DND-41 (cell line): ENCODE measurements around the gene SCN8A.

ENCODE experiments used
- ATAC-seq: fragments of 200-7000 bp; cut with Tn5 transposase; 3 replicates; pipeline ENCODE4 v1.9.1; 2021; ENCODE audit warnings: low read depth; ENCODE audit not compliant: insufficient read depth
- DNase-seq: peaks from one replicate; pipeline ENCODE4 v3.0.0-alpha.2; 2020
- H2AFZ ChIP-seq: 2 replicates; pipeline ENCODE4 v1.6.0; 2012; ENCODE audit warnings: low read depth, low read length
- H3K27ac ChIP-seq: 2 replicates; pipeline ENCODE4 v1.5.1; 2012; ENCODE audit warnings: low read length, inconsistent platforms
- H3K27me3 ChIP-seq: fragments of 200-600 bp; sonication (generic); 2 replicates; pipeline ENCODE4 v1.6.0; 2012; ENCODE audit warnings: low read length, mild to moderate bottlenecking, inconsistent platforms; ENCODE audit not compliant: insufficient read depth, poor library complexity
- H3K36me3 ChIP-seq: 2 replicates; pipeline ENCODE4 v1.5.1; 2012; ENCODE audit warnings: low read length, inconsistent platforms; ENCODE audit not compliant: insufficient read depth
- H3K4me1 ChIP-seq: 2 replicates; pipeline ENCODE4 v1.5.1; 2012; ENCODE audit warnings: mild to moderate bottlenecking, low read length; ENCODE audit not compliant: insufficient read depth
- H3K4me2 ChIP-seq: 2 replicates; pipeline ENCODE4 v1.6.0; 2012; ENCODE audit warnings: mild to moderate bottlenecking, moderate library complexity, low read length, inconsistent platforms; ENCODE audit not compliant: insufficient read depth
- H3K4me3 ChIP-seq, 2 experiments: fragments of 200-600 bp in 1 of 2; shearing (Covaris generic) in 1 of 2; 2 replicates each; pipeline ENCODE4 v1.5.1; 2012 to 2016; ENCODE audit warnings: inconsistent platforms in 2 of 2, low read length in 2 of 2, mild to moderate bottlenecking in 2 of 2, low read depth in 1 of 2, moderate library complexity in 1 of 2
- H3K79me2 ChIP-seq: 2 replicates; pipeline ENCODE4 v1.6.0; 2012; ENCODE audit warnings: low read length, inconsistent platforms; ENCODE audit not compliant: insufficient read depth
- H3K9ac ChIP-seq: 2 replicates; pipeline ENCODE4 v1.6.0; 2012; ENCODE audit warnings: low read depth, mild to moderate bottlenecking, inconsistent platforms, low read length, moderate library complexity
- H3K9me3 ChIP-seq: 2 replicates; pipeline ENCODE4 v1.5.1; 2012; ENCODE audit warnings: low read length, moderate library complexity, mild to moderate bottlenecking, inconsistent platforms; ENCODE audit not compliant: insufficient read depth, severe bottlenecking
- H4K20me1 ChIP-seq: 2 replicates; pipeline ENCODE4 v1.6.0; 2012; ENCODE audit warnings: low read length; ENCODE audit not compliant: insufficient read depth
- CTCF ChIP-seq: IDR thresholded peaks from 2 replicates; pipeline ENCODE4 v1.5.1; 2012; ENCODE audit warnings: borderline replicate concordance, low read length, moderate library complexity, mild to moderate bottlenecking; ENCODE audit not compliant: poor library complexity, severe bottlenecking; ENCODE audit errors: extremely low read depth
- EZH2 ChIP-seq: IDR thresholded peaks from 3 replicates; pipeline ENCODE4 v1.6.1; 2012; ENCODE audit warnings: borderline replicate concordance, low read depth, mild to moderate bottlenecking, moderate library complexity, low read length, inconsistent platforms; ENCODE audit not compliant: severe bottlenecking

Gene SCN8A

GRCh38 chr12:51653431-51653830 is 62.4 kb downstream of the SCN8A start:
- Histone ChIP-seq H3K27ac (no peak overlapping the region), H3K4me2 (no peak overlapping the region), H3K9ac (no peak overlapping the region), H3K9me3 (peaks cover 8% of the 10 kb centered on the region), H3K4me1 (no peaks in the 10 kb centered on the region), H3K27me3 (no peaks in the 10 kb centered on the region), H3K79me2 (no peaks in the 10 kb centered on the region), H3K4me3 (no peak overlapping the region), H3K36me3 (peaks cover 4% of the 10 kb centered on the region; the same call in 1 of the 2 replicates), H4K20me1 (no peaks in the 10 kb centered on the region), H2AFZ (no peak overlapping the region)
- DNase-seq (no peak), ATAC-seq (no peak)
- no peak for TF ChIP-seq CTCF
- no peak for TF ChIP-seq EZH2

- Histone ChIP-seq H3K4me2 (no peak overlapping the region), H2AFZ (no peak overlapping the region), H3K36me3 (peaks cover 8% of the 10 kb centered on the region), H3K9ac (no peak overlapping the region), H3K27ac (no peak overlapping the region), H4K20me1 (no peaks in the 10 kb centered on the region), H3K27me3 (no peaks in the 10 kb centered on the region), H3K4me3 (no peak overlapping the region), H3K4me1 (no peaks in the 10 kb centered on the region), H3K79me2 (no peaks in the 10 kb centered on the region), H3K9me3 (no peaks in the 10 kb centered on the region)
- no peak for ATAC-seq
- TF ChIP-seq CTCF: no peak
- DNase-seq: no peak
Measured at GRCh38 chr12:51661199-51661598, 70.2 kb downstream of the SCN8A start.

- H4K20me1 ChIP-seq: no peaks in the 10 kb centered on the region
- H3K79me2 ChIP-seq: no peaks in the 10 kb centered on the region
- H3K4me3 ChIP-seq: no peak overlapping the region
- no peak overlapping the region for H3K4me2 ChIP-seq
- H3K9ac ChIP-seq: no peak overlapping the region
- H3K27ac ChIP-seq: no peak overlapping the region
- H3K27me3 ChIP-seq: no peaks in the 10 kb centered on the region
- H3K9me3 ChIP-seq: no peaks in the 10 kb centered on the region
- TF ChIP-seq CTCF: no peak
- no peak for TF ChIP-seq EZH2
- H3K4me1 ChIP-seq: no peaks in the 10 kb centered on the region
- no peak overlapping the region for H2AFZ ChIP-seq
- H3K36me3 ChIP-seq: peaks cover 8% of the 10 kb centered on the region
- DNase-seq: no peak
- 0 out of 3 replicates have a peak, but pooled peaks have one; percentile 27 for ATAC-seq
Measured at GRCh38 chr12:51661836-51662235, 70.8 kb downstream of the SCN8A start.

GRCh38 chr12:51662728-51663154 is 71.7 kb downstream of the SCN8A start:
- no peak overlapping the region for H2AFZ ChIP-seq
- ATAC-seq (no peak), DNase-seq (no peak)

More at GRCh38 chr12:51662728-51663154, 71.7 kb downstream of the SCN8A start:
- no peaks in the 10 kb centered on the region for H3K27me3 ChIP-seq
- peaks cover 8% of the 10 kb centered on the region for H3K36me3 ChIP-seq
- H3K4me3 ChIP-seq: no peak overlapping the region
- TF ChIP-seq CTCF (no peak), EZH2 (no peak)
- H4K20me1 ChIP-seq: no peaks in the 10 kb centered on the region
- H3K79me2 ChIP-seq: no peaks in the 10 kb centered on the region
- H3K4me2 ChIP-seq: no peak overlapping the region
- H3K9ac ChIP-seq: no peak overlapping the region
- H3K27ac ChIP-seq: no peak overlapping the region
- no peaks in the 10 kb centered on the region for H3K4me1 ChIP-seq
- no peaks in the 10 kb centered on the region for H3K9me3 ChIP-seq
